A549 treated with DMSO at 1 μM for 4 hours (cell line): ENCODE results near the gene RORC. TPM values are rescaled to one million over a fixed set of nuclear protein-coding genes. Genes with fewer than 3 reads are reported as not detected.

Experiments used
- total RNA-seq: library from RNA; stranded (reverse); fragments of 200-300 nt; extraction: Qiagen RNA extraction; gene quantifications from 5 replicates; pipeline ENCODE4 v1.2.3, GENCODE V29; 2022; ENCODE audit warnings: low read depth

RORC gene
- 0.02 to 0.07 TPM (median 0.03 TPM) in 3 of 5 replicates, not detected in the others for total RNA-seq

DNA sequence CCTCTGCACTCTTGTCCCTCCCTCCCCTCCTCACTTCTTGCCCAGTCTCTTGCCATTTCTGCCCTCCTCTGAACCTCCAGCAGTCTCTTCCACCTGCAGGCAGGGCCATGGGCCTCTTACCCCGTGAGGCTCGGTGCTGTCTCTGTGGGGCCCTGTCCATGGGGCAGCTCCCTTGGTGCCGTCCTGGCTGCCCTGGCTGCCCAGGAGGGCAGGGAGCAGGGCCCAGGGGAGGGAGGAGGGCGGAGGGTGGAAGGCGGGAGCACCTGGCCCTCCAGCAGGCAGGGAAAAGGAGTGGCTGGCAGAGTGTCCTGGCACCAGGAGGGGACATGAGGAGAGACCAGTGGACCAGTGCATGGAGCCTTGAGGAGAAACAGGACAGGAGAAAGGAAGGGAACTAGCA lies at the start of gene RORC:
RORC (minus strand) TSS at position 198 of the 400 bp plus-strand sequence; CDS start at position 160, 38 bp downstream.

DNA sequence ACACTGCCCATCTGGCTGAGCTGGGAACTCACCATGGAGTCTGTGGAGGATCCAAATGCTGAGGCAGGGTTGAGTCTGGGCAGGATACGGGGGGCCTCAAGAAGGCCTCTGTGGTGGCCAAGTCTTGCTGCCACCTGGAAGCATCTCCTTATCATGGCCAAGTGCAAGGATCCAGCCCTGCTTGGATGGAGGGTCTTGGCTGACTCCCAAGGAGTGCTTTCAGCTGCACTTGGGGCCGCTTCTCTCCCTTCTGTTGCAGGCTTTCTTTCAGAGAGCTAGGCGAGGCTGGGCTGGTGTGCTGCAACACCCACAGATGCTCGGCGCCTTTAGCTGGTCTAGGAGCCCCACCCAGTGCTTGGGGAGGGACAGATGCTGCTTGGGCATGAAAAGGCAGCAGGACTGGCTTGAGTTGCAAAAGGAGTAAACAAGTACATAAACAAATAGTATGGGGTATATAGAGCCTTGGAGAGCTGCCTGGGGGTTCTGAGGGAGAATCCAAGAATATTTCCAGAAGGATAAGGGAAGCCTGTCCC lies 21.9 kb upstream of the RORC start, which contains the start of gene THEM5:
THEM5 (minus strand) TSS at position 302 of the 533 bp plus-strand sequence; CDS start at position 155, 147 bp downstream.

GRCh38 chr1:151839457-151840403 lies 8.1 kb upstream of the RORC start, which contains the start of gene C2CD4D:
Gene C2CD4D (minus strand): TSS chr1:151839820. CDS start chr1:151838989, 831 bp downstream.

DNA sequence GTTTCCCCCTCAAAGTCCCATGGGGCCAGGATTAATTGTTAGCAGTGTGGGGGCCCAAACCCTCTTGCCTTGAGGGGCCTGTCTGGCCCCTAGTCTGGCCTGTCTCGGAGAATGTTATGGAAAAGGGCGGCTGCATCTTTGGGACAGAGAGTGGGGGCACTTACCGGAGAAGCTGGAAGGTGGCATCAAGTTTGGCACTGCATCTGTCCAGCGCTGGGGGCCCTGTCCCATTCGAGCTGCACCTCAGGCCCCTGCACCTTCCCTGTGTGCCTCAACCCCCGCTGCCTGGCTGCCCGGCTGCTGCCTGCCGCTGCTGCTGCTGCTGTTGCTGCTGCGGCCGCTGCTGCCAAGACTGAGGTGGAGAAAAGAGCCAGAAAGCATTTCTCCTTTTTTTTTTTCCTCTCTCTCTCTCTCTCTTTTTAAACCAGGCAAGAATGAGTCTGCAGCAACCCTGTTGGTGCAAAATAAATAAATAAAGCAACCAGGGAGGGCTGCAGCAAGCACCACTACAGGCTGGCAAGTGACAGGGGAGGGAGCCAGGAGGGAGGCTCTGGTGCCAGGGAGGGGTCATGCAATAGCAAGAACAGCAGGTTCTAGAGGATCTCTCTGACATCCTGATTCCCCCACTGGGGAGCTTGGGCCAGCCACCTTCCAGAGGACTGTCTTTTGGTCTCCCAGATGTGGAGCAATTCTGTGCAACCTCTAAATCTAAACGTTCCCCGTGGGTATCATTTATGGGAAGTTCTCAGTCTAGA lies 26.4 kb downstream of the RORC start, which contains the start of gene LINGO4:
LINGO4 (minus strand) TSS at position 354 of the 755 bp plus-strand sequence. CDS start 2,715 bp downstream, outside the sequence.

GRCh38 chr1:151790071-151790939 lies 41.3 kb downstream of the RORC start, which contains the start of gene TDRKH:
Gene TDRKH (minus strand): TSS chr1:151790500. CDS start chr1:151783022, 7,478 bp downstream.

DNA sequence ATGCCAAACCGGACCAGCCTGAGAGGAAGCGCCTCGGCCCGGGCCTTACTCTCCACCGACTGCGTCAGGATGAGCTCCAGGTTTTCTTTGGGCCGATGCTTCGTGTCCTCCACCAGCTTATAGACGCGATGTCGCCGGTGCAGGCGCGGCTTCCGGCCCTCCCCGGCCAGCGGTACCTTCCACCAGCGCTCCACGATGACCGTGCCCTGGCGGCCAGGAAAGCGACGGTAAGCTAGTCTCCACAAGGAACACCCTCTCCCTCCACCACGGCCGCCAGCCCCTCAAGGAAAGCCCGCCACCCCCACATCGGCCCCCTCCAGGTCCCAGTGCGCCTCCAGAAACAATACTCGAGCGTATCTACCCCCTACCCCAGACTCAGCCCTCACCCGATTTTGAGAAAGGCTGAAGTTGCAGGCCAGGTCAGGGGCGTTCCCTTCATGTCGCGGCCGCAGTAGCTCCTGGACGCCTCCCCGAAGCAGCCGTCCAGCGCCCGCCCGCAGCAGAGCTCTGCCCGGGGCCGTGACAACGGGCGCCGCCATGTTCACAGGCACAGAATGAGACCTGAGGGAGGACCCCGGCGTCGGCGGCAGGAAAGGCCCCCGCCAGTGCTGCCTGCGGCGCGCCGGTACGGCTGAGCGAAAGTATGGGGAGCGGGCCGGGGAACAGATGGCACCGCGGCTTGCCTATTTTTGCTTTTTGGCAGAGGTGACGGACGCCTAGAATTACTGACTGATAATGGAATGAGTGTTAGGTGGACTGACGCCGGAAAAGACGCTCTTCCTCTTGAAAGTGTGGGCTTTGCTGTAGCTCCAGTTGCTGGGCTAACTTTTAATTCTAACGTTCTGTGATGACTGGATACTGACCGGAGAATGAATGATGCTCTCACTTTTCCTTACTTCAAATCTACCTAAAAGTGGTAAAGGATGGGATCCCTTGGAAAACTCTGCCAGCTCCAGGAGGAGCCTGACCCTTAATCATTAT lies 68.4 kb downstream of the RORC start, which contains the start of gene MRPL9:
MRPL9 (minus strand) TSS at position 556 of the 981 bp plus-strand sequence; CDS start at position 539, 17 bp downstream.

Other genes with a start within 250 kb of the RORC start
- 8.6 to 10.3 TPM (median 9.5 TPM) in 5 replicates for gene SNX27, start 219.8 kb downstream of the RORC start, total RNA-seq
- 0.03 TPM in 1 of 5 replicates, not detected in the others for gene CELF3, start 115.0 kb downstream of the RORC start, total RNA-seq
- gene RIIAD1, start 110.3 kb downstream of the RORC start, total RNA-seq, result not detected in 5 replicates
- gene MRPL9, start 68.3 kb downstream of the RORC start, total RNA-seq, result 71.6 to 87.0 TPM (median 84.6 TPM) in 5 replicates
- gene TDRKH, start 41.3 kb downstream of the RORC start, total RNA-seq, result 5.2 to 6.9 TPM (median 6.5 TPM) in 5 replicates
- gene LINGO4, start 26.4 kb downstream of the RORC start, total RNA-seq, result not detected in 5 replicates
- not detected in 5 replicates for gene C2CD4D, start 8.0 kb upstream of the RORC start, total RNA-seq
- gene THEM5, start 21.9 kb upstream of the RORC start, total RNA-seq, result not detected in 5 replicates
- gene THEM4, start 77.7 kb upstream of the RORC start, total RNA-seq, result 13.3 to 15.5 TPM (median 13.8 TPM) in 5 replicates
- gene S100A10, start 162.1 kb upstream of the RORC start, total RNA-seq, result 1,693 to 2,312 TPM (median 1,909 TPM) in 5 replicates
- gene S100A11, start 205.2 kb upstream of the RORC start, total RNA-seq, result 1,732 to 1,898 TPM (median 1,814 TPM) in 5 replicates